GM18498 (cell line): Measurements from ENCODE around the gene CA9.

Source experiments
- ATAC-seq: cut with Tn5 transposase; IDR thresholded peaks from one replicate; pipeline ENCODE4 v1.9.1; 2021; ENCODE audit warnings: mild to moderate bottlenecking, moderate library complexity; ENCODE audit not compliant: unreplicated experiment

The CA9 gene

GRCh38 chr9:35651956-35652828 is 21.5 kb upstream of the CA9 start:
- no peak for ATAC-seq

GRCh38 chr9:35652829-35653209 is 20.9 kb upstream of the CA9 start:
- ATAC-seq: no peak

DNA sequence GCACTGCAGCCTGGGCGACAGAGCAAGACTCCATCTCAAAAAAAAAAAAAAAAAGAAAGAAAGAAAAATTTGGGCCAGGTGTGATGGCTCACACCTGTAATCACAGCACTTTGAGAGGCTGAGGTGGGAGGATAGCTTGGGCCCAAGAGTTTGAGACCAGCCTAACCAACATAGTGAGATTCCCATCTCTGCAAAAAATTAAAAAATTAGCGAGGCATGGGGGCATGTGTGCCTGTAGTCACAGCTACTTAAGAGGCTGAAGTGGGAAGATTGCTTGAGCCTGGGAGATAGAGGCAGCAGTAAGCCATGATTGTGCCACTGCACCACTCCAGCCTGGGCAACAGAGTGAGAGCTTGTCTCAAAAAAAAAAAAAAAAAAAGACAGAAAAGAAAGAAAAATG is 20.1 kb upstream of the CA9 start:
- ATAC-seq: no peak

GRCh38 chr9:35656348-35656747 is 17.4 kb upstream of the CA9 start:
- no peak for ATAC-seq

DNA sequence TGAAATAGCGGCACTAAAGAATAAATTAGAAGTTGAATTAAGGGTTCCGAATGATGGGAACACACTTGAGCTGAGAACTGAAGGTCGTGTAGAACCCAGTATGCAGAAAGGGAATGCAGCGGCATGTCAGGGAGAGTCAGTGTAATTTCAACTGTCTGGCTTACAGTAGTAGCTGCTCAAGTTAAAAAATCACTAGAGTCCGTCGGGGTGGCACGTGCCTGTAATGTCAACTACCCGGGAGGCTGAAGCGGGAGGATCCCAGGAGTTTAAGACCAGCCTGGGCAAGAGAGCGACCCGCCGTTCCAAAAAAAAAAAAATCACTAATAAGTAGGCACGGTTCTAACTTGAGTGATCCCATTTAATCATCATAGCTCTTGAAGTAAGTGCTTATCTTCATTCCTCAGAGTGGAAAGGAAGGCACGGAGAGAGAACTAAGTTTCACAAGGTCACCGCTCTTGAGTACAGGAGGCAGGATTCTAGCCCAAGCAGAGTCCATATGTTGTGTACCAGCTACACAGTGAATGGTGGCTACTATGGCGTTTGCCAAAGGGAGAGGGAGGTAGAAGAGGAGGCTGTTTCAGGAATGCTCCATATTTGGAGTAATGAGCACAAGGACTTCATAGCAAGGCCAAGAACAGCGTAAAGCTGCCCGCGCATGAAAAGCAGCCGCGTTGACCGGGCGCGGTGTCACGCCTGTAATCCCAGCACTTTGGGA is 16.7 kb upstream of the CA9 start:
- ATAC-seq: no peak

DNA sequence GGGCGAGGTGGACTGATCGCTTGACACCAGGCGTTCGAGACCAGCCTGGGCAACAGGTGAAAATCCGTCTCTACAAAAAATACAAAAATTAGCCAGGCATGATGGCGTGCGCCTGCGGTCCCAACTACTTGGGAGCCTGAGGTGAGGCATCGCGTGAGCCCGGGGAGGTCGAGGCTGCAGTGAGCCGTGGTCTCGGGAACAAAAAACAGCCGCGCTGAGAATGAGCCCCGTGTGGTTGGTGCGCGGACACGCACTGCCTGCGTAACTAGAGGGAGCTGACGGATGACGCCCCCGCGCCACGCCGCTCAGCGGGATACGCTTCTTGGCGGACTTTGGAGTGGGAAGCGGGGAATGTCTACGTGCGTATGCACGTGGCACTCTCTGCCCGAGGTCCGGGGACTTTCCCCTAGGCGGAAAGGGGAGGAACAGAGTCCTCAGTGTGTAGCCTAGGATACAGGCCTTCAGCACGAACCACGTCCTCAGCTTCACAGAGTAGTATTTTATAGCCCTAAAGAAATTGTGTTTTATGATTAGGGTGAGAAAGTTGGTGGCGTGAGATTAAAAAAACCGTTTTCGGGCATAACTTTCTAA is 16.1 kb upstream of the CA9 start, which contains the start of gene RMRP:
TSS of gene RMRP (minus strand) at position 474 of the 591 bp plus-strand sequence.
- peak; percentile 87 for ATAC-seq

DNA sequence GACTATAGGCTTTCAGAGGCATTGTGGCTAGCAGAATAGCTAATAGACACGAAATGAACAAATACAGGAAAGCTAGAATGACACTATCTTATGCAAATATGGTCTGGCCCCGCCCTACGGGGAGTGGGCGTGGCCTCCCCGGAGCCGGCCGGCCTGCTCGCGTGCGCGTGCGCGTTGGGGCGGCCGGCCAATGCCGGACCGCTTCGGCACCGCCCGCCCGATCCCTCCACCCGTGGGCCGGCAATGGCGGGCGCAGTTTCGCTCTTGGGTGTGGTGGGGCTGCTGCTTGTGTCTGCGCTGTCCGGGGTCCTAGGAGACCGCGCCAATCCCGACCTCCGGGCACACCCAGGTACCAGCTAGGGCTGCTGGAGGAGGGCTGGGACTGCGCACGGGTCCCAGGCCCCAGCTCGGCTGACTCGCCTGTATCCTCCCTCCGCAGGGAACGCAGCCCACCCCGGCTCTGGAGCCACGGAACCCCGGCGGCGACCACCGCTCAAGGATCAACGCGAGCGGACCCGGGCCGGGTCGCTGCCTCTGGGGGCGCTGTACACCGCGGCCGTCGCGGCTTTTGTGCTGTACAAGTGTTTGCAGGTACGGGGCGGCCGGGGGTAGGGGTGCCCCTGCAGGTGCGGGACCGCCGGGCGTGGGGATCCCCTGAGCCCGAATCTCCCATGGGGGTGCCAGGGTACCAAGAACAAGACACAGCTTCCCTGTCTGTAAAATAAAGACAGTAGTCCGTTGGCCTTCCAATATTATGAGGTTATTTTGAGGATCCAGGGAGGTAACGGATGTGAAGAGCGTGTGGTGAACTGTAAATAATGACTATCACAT is 15.4 kb upstream of the CA9 start, which contains the start of gene CCDC107:
TSS of gene CCDC107 (plus strand) at position 156 of the 831 bp plus-strand sequence. CDS start at position 244, 88 bp downstream.
- peak; percentile 71 for ATAC-seq

DNA sequence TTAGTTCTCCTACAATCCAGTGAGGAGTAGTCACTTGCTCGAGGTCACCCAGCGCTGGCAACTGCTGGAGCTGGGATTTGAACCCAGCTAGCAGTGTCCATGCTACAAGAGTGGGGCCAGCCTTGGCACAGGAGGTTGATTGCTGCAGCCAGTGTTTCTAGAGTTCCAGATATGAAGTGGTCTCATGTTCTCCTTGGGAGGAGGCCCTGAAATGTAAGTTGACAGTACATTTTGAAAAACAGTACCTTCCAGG is 14.8 kb upstream of the CA9 start:
- peak; percentile 1 for ATAC-seq

GRCh38 chr9:35659340-35659739 is 14.4 kb upstream of the CA9 start:
- ATAC-seq: no peak

DNA sequence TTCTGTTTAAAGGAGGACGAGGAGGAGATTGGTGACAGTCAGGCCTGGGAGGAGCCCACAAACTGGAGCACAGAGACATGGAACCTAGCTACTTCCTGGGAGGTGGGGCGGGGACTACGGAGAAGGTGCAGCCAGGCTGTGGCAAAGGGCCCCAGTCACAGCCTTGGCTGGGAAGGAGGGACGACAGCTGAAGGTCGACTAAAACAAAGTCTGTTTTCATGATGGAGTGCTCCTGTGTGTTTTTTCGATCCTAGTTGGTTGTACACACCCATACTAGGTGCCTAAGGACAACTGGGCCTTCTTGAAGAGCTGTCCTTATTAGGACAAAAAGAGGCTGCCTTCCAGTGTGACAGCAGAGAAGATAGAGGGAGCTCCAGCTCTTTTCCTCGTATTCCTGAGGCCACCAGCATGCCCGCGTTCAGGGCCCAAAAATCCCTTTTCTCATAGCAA is 12.7 kb upstream of the CA9 start:
- ATAC-seq: no peak

GRCh38 chr9:35661756-35662350 is 11.9 kb upstream of the CA9 start:
- ATAC-seq: no peak

DNA sequence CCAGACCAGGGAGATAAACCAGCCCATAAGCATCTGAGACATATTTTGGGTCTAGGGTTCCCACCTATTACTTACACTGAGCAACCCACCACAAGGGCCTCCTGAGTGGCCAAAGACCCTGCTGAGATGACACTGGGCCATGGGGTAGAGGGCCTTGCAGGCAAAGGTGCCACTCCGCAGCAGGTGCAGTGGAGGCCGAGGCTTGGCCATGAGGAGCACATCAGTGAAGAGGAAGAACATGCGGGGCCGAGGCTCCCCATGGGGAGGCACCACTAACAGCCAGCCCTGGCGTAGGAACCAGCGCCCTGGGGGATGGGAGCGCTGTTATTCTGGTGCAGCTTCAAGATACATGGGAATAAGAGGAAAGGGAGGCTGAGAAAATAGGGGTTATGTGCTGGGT is 11.3 kb upstream of the CA9 start:
- no peak for ATAC-seq

GRCh38 chr9:35664531-35665470 is 8.9 kb upstream of the CA9 start, which contains the start of gene ARHGEF39:
TSS of gene ARHGEF39 (minus strand) at chr9:35665195. CDS start at chr9:35665169, 26 bp downstream.
- ATAC-seq: peak; percentile 79

DNA sequence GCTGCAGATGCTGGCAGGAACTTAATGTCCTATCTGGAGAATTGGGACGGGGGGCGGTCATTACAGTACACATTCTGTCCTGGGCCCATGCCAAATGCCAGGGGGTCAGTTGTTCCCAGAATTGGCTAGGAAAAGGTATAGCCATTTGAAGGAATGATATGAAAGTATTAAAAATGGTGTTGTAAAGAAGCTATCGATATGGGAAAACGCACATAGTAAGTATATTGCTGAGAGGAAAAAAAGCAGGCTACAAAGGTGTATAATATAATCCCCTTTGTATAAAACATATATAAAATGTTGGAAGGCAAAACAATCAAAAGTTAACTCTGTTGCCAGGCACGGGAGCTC is 8.3 kb upstream of the CA9 start:
- no peak for ATAC-seq

GRCh38 chr9:35666045-35666444 is 7.7 kb upstream of the CA9 start:
- ATAC-seq: no peak

DNA sequence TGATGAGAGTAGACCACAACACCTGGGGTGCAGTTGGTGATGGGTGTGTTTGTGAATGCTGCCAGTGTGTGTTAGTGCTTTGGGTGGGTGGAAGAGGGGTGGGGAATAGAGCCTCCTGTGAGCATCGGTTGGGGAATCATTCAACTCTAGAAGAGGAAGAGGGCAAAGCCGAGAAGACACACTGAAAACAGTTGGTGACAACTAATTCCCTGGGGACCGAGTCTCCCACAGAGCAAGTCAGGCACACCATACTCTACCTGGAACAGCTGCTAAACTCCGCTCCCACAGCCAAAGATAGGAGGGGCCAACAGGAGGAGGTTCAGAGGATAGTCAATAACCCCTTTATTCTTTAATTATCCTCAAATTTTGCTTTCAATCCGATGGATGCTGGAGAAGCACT is 7.2 kb upstream of the CA9 start:
- ATAC-seq: no peak

- ATAC-seq: no peak
Observed at GRCh38 chr9:35667939-35668338, 5.8 kb upstream of the CA9 start.

DNA sequence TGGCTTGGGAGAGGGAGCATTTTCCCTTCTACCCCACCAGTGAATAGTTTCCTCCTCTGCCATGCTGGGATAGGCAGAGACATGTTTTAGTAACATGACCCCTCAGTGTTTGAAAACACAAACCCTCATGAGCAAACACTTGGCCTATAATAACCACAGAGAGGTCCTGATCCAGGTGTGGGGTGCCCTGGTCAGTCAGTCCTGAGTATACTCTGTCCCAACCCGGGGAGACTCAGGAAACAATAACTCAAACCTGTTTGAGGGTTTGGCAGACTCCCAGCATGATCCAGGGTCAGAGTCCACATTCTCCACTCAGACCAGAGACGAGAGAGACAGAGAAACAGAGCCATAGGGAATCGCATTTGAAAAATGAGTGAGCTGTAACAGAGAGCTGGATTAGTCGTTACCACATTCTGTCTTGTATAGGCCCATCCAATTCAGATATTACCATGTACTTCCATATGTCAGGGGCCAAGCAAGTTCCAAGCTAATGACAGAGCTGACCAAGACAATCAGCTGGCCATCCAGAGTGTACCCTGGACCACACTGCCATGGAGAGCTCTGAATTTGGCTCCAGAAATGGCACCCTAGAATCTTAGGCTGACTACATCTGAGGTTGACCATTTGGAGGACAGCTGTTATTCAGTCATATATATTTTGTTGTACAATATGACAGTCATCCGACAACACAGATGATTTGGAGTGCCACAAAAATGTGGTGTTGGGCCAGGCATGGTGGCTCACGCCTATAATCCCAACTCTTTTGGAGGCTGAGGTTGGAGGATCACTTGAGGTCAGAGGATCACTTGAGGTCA is 4.2 kb upstream of the CA9 start:
- ATAC-seq: no peak

GRCh38 chr9:35674025-35674361 is 265 bp downstream of the CA9 start:
- no peak for ATAC-seq
